Panc1 (cell line): Measurements from ENCODE around the gene MBTPS1. TPM values are rescaled to one million over a fixed set of nuclear protein-coding genes. Genes with fewer than 3 reads are reported as not detected.

Experiments
- ATAC-seq: fragments of 200-7000 bp; cut with Tn5 transposase; 2 replicates; pipeline ENCODE4 v1.9.1; 2020; ENCODE audit warnings: mild to moderate bottlenecking, moderate library complexity
- BruUV-seq: library from RNA; stranded (reverse); fragments of 400-500 nt; replicated peaks from 2 replicates; lab custom pipeline; 2021; lab: Mats Ljungman, UMichigan
- CTCF ChIA-PET: fragments of 300-600 bp; sonication (Branson Sonifier 250); formaldehyde crosslinking; loops from one replicate; lab custom pipeline; 2022; ENCODE audit warnings: antibody characterized with exemption; lab: Charles Lee
- POLR2A ChIA-PET: fragments of 300-600 bp; sonication (Branson Sonifier 250); formaldehyde crosslinking; loops from one replicate; lab custom pipeline; 2022; ENCODE audit warnings: antibody characterized with exemption; lab: Charles Lee
- DNase-seq: peaks from one replicate; pipeline ENCODE4 v3.0.0-alpha.2; 2010; ENCODE audit warnings: low read depth, low spot score
- H3K27ac ChIP-seq: 2 replicates; pipeline ENCODE4 v1.5.1; 2011; ENCODE audit warnings: mild to moderate bottlenecking, low read length, inconsistent platforms
- H3K27me3 ChIP-seq: fragments of 200-500 bp; sonication (Bioruptor generic); 2 replicates; pipeline ENCODE4 v1.6.0; 2014; ENCODE audit warnings: low read length, inconsistent platforms; ENCODE audit not compliant: control insufficient read depth, insufficient read depth
- H3K36me3 ChIP-seq: fragments of 200-500 bp; sonication (Bioruptor generic); 2 replicates; pipeline ENCODE4 v1.5.1; 2014; ENCODE audit warnings: inconsistent platforms, mild to moderate bottlenecking, low read length, moderate library complexity; ENCODE audit not compliant: control insufficient read depth, insufficient read depth
- H3K4me1 ChIP-seq: 2 replicates; pipeline ENCODE4 v1.5.1; 2011; ENCODE audit warnings: inconsistent platforms, mild to moderate bottlenecking, low read length, moderate library complexity; ENCODE audit not compliant: control insufficient read depth, insufficient read depth
- H3K4me3 ChIP-seq, 2 experiments: 2 replicates each; pipeline ENCODE4 v1.5.1; 2011 to 2012; ENCODE audit warnings: low read depth in 2 of 2, low read length in 2 of 2, mild to moderate bottlenecking in 2 of 2, inconsistent platforms in 1 of 2, moderate library complexity in 1 of 2
- H3K9me3 ChIP-seq: fragments of 200-500 bp; sonication (Bioruptor generic); 2 replicates; pipeline ENCODE4 v1.5.1; 2014; ENCODE audit warnings: low read depth, mild to moderate bottlenecking, inconsistent platforms, low read length, moderate library complexity; ENCODE audit not compliant: control insufficient read depth, insufficient read depth
- POLR2AphosphoS5 ChIP-seq: IDR thresholded peaks from 2 replicates; pipeline ENCODE4 v1.6.1; 2012; ENCODE audit warnings: mild to moderate bottlenecking, low read depth, low read length, moderate library complexity
- SIN3A ChIP-seq: IDR thresholded peaks from 2 replicates; pipeline ENCODE4 v1.6.1; 2012; ENCODE audit warnings: low read depth, mild to moderate bottlenecking, low read length, moderate library complexity, borderline replicate concordance; ENCODE audit not compliant: insufficient read depth
- TCF7L2 ChIP-seq: IDR thresholded peaks from 2 replicates; pipeline ENCODE4 v1.6.1; 2011; ENCODE audit warnings: mild to moderate bottlenecking, low read depth, low read length, inconsistent platforms
- in situ Hi-C: cut with HindIII; loops from 2 replicates; pipeline ENCODE4 v1.10.0; 2016; ENCODE audit warnings: low sequenced_read_pairs, low pct_unique_long_range_greater_than_20kb
- intact Hi-C: fragments of 100-400 bp; cut with micrococcal nuclease; formaldehyde crosslinking; loops from one replicate; pipeline ENCODE4 v1.10.0; 2022; ENCODE audit not compliant: unreplicated experiment
- total RNA-seq: library from RNA; stranded (reverse); gene quantifications from one replicate; pipeline ENCODE4 v1.2.1, GENCODE V29; 2021; ENCODE audit not compliant: unreplicated experiment
- TF ChIP-seq, protein P1 (sequence below), 2 experiments: IDR thresholded peaks; 2 replicates each; pipeline ENCODE4 v1.6.1; 2011 to 2012; ENCODE audit warnings: low read depth in 2 of 2, control low read depth in 1 of 2, low read length in 1 of 2, mild to moderate bottlenecking in 1 of 2, moderate library complexity in 1 of 2; ENCODE audit not compliant: insufficient read depth in 1 of 2
- TF ChIP-seq, protein P2 (sequence below): fragments of 450-650 bp; IDR thresholded peaks from 2 replicates; pipeline ENCODE4 v1.5.1; 2017; ENCODE audit warnings: mild to moderate bottlenecking

Gene MBTPS1
- total RNA-seq, 1 experiment from 2014 or later: 66.8 TPM

DNA sequence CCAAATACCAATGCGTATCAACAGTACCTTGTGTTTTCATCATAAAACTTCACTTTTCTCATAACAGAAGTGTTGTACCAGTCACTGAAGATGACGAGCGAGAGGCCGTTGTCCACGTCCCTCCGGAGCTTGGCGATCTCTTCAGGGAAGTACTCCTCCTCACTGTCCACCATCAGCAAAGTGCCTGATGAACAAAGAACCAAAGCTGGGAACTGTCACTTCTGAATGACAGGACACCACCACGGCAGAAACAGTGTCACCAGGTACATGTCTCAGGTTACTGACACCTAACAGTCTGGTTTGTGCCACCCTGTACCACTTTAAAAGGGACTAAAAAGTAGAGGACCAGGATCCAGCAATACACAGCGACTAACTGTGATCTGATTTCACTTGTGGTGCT is 49.1 kb downstream of the MBTPS1 start:
- H3K9me3 ChIP-seq: no peaks in the 10 kb centered on the region
- DNase-seq (no peak), ATAC-seq (no peak)
- H3K27me3 ChIP-seq: no peaks in the 10 kb centered on the region
- intact Hi-C loops: no loop called here
- peaks cover 6% of the 10 kb centered on the region for H3K36me3 ChIP-seq
- H3K4me1 ChIP-seq: no peaks in the 10 kb centered on the region
- ChIA-PET CTCF (no interaction called here), POLR2A (no interaction called here)
- no peak overlapping the region for H3K27ac ChIP-seq
- in situ Hi-C loops: no loop called here
- no TSS peak for BruUV-seq
- H3K4me3 ChIP-seq: no peak overlapping the region
- TF ChIP-seq, protein P1, sequence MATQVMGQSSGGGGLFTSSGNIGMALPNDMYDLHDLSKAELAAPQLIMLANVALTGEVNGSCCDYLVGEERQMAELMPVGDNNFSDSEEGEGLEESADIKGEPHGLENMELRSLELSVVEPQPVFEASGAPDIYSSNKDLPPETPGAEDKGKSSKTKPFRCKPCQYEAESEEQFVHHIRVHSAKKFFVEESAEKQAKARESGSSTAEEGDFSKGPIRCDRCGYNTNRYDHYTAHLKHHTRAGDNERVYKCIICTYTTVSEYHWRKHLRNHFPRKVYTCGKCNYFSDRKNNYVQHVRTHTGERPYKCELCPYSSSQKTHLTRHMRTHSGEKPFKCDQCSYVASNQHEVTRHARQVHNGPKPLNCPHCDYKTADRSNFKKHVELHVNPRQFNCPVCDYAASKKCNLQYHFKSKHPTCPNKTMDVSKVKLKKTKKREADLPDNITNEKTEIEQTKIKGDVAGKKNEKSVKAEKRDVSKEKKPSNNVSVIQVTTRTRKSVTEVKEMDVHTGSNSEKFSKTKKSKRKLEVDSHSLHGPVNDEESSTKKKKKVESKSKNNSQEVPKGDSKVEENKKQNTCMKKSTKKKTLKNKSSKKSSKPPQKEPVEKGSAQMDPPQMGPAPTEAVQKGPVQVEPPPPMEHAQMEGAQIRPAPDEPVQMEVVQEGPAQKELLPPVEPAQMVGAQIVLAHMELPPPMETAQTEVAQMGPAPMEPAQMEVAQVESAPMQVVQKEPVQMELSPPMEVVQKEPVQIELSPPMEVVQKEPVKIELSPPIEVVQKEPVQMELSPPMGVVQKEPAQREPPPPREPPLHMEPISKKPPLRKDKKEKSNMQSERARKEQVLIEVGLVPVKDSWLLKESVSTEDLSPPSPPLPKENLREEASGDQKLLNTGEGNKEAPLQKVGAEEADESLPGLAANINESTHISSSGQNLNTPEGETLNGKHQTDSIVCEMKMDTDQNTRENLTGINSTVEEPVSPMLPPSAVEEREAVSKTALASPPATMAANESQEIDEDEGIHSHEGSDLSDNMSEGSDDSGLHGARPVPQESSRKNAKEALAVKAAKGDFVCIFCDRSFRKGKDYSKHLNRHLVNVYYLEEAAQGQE (IDR thresholded peaks at IDR 0.05; ENCODE audit: insufficient read depth in 1 of 2, low read depth in 2 of 2, low read length in 1 of 2): no peak
- TF ChIP-seq SIN3A: no peak
- TF ChIP-seq, protein P2, sequence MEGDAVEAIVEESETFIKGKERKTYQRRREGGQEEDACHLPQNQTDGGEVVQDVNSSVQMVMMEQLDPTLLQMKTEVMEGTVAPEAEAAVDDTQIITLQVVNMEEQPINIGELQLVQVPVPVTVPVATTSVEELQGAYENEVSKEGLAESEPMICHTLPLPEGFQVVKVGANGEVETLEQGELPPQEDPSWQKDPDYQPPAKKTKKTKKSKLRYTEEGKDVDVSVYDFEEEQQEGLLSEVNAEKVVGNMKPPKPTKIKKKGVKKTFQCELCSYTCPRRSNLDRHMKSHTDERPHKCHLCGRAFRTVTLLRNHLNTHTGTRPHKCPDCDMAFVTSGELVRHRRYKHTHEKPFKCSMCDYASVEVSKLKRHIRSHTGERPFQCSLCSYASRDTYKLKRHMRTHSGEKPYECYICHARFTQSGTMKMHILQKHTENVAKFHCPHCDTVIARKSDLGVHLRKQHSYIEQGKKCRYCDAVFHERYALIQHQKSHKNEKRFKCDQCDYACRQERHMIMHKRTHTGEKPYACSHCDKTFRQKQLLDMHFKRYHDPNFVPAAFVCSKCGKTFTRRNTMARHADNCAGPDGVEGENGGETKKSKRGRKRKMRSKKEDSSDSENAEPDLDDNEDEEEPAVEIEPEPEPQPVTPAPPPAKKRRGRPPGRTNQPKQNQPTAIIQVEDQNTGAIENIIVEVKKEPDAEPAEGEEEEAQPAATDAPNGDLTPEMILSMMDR: no peak
- no peak for TF ChIP-seq POLR2AphosphoS5
- no peak for TF ChIP-seq TCF7L2

DNA sequence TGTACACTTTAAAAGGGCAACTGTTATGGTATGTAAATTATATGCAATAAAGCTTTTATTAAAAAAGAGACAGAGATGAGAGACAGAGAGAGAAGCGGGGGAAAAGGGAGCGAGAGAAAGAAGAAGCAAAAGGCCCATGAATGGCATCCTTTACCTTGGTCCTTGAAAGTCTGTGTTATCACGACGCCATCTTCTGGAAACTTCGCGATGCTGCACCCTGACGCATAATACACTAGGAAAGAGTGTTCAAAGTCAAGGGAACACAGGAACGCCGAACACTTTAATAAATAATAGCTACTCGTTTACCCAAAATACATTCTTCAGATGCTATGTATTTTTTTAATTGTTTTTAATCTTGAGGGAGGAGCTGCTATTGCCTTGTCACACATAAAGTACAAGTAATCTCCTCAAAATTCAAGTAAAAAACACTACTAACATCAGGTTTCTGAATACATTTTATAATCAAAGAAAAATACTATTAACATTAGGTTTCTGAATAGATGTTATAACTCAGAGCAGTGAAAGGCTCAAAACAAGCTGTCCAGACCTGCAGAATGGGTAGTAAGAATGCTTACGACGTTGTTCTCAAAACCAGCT is 51.1 kb downstream of the MBTPS1 start:
- CTCF ChIA-PET: interaction anchor here (0.6 to 1.2 kb wide), 3 partner anchors 12 to 181 kb away, joined by 3 to 6 read pairs (median 3); no protein-coding TSS in a partner anchor
- H3K4me3 ChIP-seq: no peak overlapping the region
- ATAC-seq (peak; percentile 83), DNase-seq (no peak)
- no peaks in the 10 kb centered on the region for H3K9me3 ChIP-seq
- in situ Hi-C loops (no loop called here), intact Hi-C loops (loop anchor here (1.0 kb wide), 1 partner anchor 109 kb away; no protein-coding TSS in a partner anchor)
- POLR2A ChIA-PET: no interaction called here
- BruUV-seq: no TSS peak
- TF ChIP-seq, protein P2: peak; percentile 79
- TF ChIP-seq SIN3A: no peak
- H3K4me1 ChIP-seq: no peaks in the 10 kb centered on the region
- H3K36me3 ChIP-seq: peaks cover 9% of the 10 kb centered on the region
- H3K27me3 ChIP-seq: no peaks in the 10 kb centered on the region
- H3K27ac ChIP-seq: no peak overlapping the region
